Measurements from ENCODE around the gene PPP4R1.

PPP4R1 gene

GRCh38 chr18:9614401-9615279 is at the start of gene PPP4R1:
Gene PPP4R1 (minus strand): TSS chr18:9614559. CDS start chr18:9614484, 75 bp downstream.
- TF ChIP-seq, protein P1, sequence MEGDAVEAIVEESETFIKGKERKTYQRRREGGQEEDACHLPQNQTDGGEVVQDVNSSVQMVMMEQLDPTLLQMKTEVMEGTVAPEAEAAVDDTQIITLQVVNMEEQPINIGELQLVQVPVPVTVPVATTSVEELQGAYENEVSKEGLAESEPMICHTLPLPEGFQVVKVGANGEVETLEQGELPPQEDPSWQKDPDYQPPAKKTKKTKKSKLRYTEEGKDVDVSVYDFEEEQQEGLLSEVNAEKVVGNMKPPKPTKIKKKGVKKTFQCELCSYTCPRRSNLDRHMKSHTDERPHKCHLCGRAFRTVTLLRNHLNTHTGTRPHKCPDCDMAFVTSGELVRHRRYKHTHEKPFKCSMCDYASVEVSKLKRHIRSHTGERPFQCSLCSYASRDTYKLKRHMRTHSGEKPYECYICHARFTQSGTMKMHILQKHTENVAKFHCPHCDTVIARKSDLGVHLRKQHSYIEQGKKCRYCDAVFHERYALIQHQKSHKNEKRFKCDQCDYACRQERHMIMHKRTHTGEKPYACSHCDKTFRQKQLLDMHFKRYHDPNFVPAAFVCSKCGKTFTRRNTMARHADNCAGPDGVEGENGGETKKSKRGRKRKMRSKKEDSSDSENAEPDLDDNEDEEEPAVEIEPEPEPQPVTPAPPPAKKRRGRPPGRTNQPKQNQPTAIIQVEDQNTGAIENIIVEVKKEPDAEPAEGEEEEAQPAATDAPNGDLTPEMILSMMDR (IDR thresholded peaks at IDR 0.05; ENCODE audit: low read depth, low read length), result no peak
- peak; percentile 55 to 78 for DNase-seq (ENCODE audit: low read depth in 2 of 2)
- H3K4me3 ChIP-seq (replicated peaks in 1 of 2; ENCODE audit: low read depth in 2 of 2, low read length in 2 of 2), result peak within 1 kb of the TSS; percentile 79 to 81

GRCh38 chr18:9663377-9663776 is 49.0 kb upstream of the PPP4R1 start:
- DNase-seq (ENCODE audit: low read depth in 2 of 2), result no peak
- TF ChIP-seq, protein P1 (IDR thresholded peaks at IDR 0.05; ENCODE audit: low read depth, low read length), result no peak

DNA sequence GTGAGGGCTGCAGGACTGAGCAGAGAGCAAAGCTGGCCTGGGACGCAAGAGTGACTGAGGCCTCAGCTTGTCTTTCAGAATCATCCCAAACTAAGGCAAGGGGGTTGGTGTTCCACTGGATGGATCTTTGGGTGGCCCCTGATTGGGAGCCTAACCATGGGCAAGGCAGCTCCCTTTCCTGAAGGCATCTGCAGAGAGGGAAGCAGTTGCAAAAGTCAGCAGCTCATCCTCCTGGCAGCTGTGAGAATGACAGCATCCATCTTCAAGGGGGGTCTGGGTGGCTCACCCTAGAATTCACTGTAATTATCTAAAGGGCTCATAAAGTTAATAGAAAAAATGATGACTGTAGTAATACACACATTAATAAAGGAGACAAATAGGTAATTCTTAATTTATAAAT is 47.2 kb upstream of the PPP4R1 start:
- H3K4me3 ChIP-seq (replicated peaks in 1 of 2; ENCODE audit: low read depth in 2 of 2, low read length in 2 of 2), result no peak overlapping the region
- peak in 1 of 2 donors; percentile 33 for DNase-seq (ENCODE audit: low read depth in 2 of 2)
- TF ChIP-seq, protein P1 (IDR thresholded peaks at IDR 0.05; ENCODE audit: low read depth, low read length), result peak; percentile 34

More at GRCh38 chr18:9663377-9663776, 49.0 kb upstream of the PPP4R1 start:
- H3K4me3 ChIP-seq (replicated peaks in 1 of 2; ENCODE audit: low read depth in 2 of 2, low read length in 2 of 2), result no peak overlapping the region

GRCh38 chr18:9659499-9660375 is 45.4 kb upstream of the PPP4R1 start:
- TF ChIP-seq, protein P1 (IDR thresholded peaks at IDR 0.05; ENCODE audit: low read depth, low read length), result no peak
- H3K4me3 ChIP-seq (replicated peaks in 1 of 2; ENCODE audit: low read depth in 2 of 2, low read length in 2 of 2), result no peak overlapping the region
- DNase-seq (ENCODE audit: low read depth in 2 of 2), result no peak

DNA sequence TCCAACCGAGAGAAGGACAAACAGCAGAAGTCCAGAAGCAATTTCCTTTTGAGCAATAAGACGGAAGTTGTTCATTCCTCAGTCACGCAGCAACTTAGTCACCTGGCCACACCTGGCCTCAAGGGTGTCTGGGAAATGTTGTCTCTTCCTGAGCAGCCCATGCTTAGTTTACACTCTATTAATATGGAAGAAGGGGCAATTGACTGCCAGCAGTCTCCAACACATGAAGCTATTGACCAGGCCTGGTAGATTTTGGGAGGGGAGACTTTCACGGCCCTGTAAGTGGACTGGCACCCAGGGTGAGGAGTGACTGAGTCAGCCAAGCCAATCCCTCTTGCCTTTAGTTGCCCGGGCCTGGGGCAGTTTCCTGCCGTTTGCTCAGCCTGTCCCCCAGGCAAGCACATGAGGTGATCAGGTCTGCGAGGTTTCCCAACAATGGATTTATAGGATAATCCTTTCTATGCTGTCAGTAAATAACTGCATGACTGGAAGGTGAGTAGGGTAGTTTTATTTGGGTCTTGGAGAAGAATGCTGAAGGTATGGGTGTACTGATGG is 43.8 kb upstream of the PPP4R1 start:
- TF ChIP-seq, protein P1 (IDR thresholded peaks at IDR 0.05; ENCODE audit: low read depth, low read length), result no peak
- no peak overlapping the region for H3K4me3 ChIP-seq (replicated peaks in 1 of 2; ENCODE audit: low read depth in 2 of 2, low read length in 2 of 2)
- DNase-seq (ENCODE audit: low read depth in 2 of 2), result no peak

- no peak for DNase-seq (ENCODE audit: low read depth in 2 of 2)
- no peak overlapping the region for H3K4me3 ChIP-seq (replicated peaks in 1 of 2; ENCODE audit: low read depth in 2 of 2, low read length in 2 of 2)
- TF ChIP-seq, protein P1 (IDR thresholded peaks at IDR 0.05; ENCODE audit: low read depth, low read length), result no peak
Observed at GRCh38 chr18:9655232-9655767, 40.9 kb upstream of the PPP4R1 start.

Data from cardiac fibroblast (primary cell).